Myocyte (in vitro differentiated cells): ENCODE data around the gene PHACTR2. TPM values are rescaled to one million over a fixed set of nuclear protein-coding genes. Genes with fewer than 3 reads are reported as not detected.
A peak's percentile ranks its signal among the peaks of the same experiment; 100 is the strongest.

Experiments used
- DNase-seq: peaks from one replicate; pipeline ENCODE4 v3.0.0-alpha.2; 2012; ENCODE audit warnings: low read depth
- total RNA-seq: library from RNA; depleted of rRNA; stranded (reverse); fragments of >200 nt; gene quantifications from 2 replicates; pipeline ENCODE4 v1.2.3, GENCODE V29; 2014

The PHACTR2 gene
- total RNA-seq, 1 donor from 2014 or later, result 51.2 TPM

GRCh38 chr6:143675382-143675900 is 2.3 kb upstream of the PHACTR2 start:
- no peak for DNase-seq

DNA sequence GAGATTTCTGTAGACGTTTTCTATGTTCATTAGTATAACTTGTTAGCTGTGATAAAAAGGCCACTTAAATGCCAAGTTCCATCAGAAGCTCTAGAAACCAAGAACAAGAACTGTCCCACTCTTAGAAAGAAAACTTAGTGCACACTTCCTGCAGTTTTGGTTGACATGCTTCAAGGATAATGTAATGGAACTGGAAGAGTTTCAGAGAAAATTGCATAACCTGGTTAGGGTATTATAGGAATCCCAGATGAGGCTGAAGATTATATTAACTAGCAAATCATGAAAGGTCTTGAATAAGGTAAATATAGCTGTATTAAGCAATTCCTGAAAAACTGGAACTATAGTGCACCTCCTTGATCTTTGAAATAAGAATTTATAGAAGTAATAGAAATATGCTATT is 1.8 kb upstream of the PHACTR2 start:
- DNase-seq, result no peak

- no peak for DNase-seq
Observed at GRCh38 chr6:143676437-143677045, 1.2 kb upstream of the PHACTR2 start.

DNA sequence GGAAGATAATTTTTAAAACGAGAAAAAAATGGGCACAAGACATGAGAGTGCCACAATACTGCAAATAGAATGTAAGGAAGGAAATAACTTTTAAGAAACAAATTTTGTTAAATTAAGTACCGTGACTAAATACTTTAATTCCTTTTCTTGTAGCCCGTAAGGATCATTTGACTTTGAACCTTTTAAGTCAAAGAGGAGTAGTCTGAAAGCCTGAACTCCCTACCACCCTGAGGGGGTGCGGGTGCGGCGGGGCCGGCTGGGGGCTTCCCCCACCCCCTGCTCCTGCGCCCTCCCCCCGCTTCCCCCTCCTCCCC is 231 bp upstream of the PHACTR2 start:
- no peak for DNase-seq

DNA sequence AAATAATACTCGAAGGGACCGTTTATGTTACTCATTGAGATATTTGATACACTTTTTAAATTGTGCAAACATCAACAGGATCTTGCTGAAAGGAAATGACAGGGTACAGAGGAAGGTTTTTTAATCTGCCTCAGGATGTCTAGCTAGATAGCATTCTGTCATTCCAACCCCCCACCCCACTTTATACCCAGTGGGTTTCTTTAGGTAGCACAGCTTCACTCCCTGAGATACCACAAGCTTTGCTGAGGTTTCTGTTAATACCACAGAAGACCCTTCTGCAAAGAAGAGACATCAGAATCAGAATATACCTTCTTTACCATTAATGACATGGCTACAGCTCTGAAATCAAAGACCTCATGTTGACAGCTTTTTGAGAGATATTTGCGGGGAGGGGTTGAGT is 1.3 kb downstream of the PHACTR2 start:
- peak; percentile 14 for DNase-seq

- DNase-seq, result peak; percentile 11
Observed at GRCh38 chr6:143680141-143680540, 2.4 kb downstream of the PHACTR2 start.

- no peak for DNase-seq
Observed at GRCh38 chr6:143682805-143683204, 5.0 kb downstream of the PHACTR2 start.

- DNase-seq, result no peak
Observed at GRCh38 chr6:143684486-143684885, 6.7 kb downstream of the PHACTR2 start.

- DNase-seq, result no peak
Observed at GRCh38 chr6:143685653-143686052, 7.9 kb downstream of the PHACTR2 start.

DNA sequence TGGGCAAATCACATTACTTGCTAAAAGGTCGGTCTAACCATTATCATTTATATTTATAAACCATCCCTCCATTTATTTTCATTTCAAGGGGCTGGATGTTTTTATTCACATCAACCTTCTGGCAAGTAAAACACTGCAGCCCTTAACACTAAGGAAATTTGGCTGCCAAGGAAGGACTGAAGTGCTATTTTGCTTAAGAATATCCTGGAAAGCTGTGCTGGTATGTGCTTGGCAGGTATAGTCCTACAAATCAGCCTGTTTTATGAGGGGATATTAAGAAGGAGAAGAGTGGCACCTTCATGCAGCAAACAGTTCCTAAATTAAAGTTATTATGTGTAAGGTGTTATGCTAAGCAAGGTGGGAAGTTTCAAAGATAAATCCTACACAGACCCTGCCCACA is 9.8 kb downstream of the PHACTR2 start:
- no peak for DNase-seq

DNA sequence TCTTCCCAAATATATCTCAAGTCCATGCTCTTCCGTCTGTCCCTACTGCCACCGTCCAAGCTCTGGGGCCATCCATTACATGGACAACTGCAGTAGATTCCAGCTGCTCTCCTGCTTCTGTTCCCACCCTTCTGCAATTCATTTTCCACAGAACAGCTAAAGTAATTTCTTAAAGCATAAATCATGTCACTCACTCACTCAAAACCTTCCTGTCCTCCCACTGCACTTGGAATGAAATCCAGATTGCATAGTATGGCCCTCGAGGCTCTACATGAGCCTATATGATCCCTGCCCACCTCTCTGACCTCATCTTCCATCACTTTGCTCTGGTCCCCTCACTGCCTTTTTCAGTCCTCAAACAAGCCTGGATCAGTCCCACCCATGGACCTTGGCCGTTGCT is 10.9 kb downstream of the PHACTR2 start:
- DNase-seq, result no peak

GRCh38 chr6:143689852-143690251 is 12.1 kb downstream of the PHACTR2 start:
- no peak for DNase-seq

DNA sequence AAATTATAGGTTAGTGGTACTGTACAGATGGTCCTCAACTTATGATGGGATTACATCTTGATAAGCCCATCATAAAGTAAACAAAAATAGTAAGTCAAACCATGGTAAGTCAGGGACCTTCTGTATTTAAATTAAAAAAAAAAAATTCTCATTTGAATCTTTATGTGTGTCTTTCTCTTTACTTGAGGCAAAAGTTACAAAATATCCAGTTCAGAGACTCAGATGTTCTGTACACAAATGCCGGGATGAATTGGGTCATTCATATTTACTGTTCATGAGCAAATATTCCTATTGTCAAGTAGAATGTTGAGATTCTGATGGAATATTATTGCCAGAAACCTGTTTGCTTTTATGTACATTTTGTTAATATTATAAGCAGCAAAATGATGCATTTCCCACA is 13.4 kb downstream of the PHACTR2 start:
- no peak for DNase-seq

GRCh38 chr6:143691900-143692636 is 14.3 kb downstream of the PHACTR2 start:
- no peak for DNase-seq

DNA sequence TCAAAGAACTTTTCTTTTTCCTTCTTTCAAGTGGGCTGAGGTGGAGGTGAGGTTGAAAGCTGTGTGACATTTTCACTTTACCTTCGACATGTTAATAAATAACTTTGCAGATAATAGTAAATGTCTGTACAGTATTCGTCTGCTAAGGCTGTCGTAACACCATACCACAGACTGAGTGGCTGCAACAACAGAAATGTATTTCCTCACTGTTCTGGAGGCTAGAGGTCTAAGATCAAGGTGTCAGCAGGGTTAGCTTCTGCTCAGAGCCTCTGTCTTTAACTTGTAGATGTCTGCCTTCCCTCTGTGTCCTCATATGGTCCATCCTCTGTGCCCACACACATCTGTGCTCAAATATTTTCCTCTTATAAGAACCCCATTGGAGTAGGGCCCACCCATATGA is 14.9 kb downstream of the PHACTR2 start:
- no peak for DNase-seq

- no peak for DNase-seq
Observed at GRCh38 chr6:143694013-143694412, 16.2 kb downstream of the PHACTR2 start.

DNA sequence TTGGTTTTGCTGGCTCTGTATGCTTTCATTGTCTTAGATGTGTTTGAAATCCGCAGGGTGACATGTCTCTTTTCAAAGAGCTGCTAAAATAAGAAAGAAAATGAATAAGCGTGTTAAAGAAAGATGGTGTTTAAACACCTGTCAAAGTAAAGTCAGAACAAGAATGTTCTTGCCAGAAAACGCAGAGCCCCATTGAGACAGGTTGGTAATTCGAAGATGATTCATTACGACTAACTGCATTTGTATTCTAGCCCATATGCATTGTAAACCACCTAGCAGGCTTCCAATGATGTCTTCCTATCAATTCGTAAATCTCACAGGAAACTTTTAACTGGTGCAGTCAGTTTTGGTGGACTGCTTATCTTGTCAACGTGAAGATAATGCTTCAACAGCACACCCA is 16.8 kb downstream of the PHACTR2 start:
- no peak for DNase-seq

GRCh38 chr6:143695130-143695968 is 17.6 kb downstream of the PHACTR2 start:
- DNase-seq, result no peak

- no peak for DNase-seq
Observed at GRCh38 chr6:143695969-143696663, 18.4 kb downstream of the PHACTR2 start.

- no peak for DNase-seq
Observed at GRCh38 chr6:143696664-143697000, 18.9 kb downstream of the PHACTR2 start.

DNA sequence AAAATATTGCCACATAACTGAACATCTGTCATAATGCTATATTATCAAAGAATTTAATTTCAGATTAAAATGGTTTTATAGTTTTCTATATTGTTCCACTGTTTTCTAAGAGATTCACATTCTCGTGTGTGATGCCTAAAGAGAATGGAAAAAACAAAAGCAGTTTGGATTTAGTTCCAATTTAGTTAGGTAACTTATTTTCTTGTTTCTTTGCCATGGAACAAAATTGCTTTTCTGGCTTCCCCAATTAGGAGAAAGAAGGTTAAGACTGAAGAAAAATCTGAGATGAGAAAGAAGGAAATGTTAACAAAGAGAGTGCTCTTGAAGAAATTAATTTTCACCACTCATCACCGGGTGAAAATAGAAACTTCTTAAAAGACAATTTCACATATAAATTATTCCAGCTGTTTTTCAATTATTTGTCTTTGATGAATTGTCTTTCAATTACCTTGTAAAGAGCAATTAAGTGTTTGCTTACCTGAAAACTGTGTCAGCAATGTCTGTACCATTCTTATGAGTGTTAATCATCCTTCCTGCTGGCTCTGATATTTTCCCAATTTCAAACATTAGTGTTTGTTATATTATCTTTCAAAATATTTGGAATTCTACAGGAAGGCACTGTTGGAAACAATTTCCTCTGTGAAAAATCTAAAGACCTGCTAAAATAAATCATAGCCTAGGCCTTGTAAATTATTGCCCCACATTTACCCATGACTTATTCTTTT is 19.5 kb downstream of the PHACTR2 start:
- DNase-seq, result no peak
